ENCODE measurements around the gene PCDHA9. TPM values are rescaled to one million over a fixed set of nuclear protein-coding genes. Genes with fewer than 3 reads are reported as not detected.

Gene PCDHA9
- total RNA-seq, 4 donors from 2014 or later, result 0.44 to 0.79 (median 0.56) TPM; not detected in 1

DNA sequence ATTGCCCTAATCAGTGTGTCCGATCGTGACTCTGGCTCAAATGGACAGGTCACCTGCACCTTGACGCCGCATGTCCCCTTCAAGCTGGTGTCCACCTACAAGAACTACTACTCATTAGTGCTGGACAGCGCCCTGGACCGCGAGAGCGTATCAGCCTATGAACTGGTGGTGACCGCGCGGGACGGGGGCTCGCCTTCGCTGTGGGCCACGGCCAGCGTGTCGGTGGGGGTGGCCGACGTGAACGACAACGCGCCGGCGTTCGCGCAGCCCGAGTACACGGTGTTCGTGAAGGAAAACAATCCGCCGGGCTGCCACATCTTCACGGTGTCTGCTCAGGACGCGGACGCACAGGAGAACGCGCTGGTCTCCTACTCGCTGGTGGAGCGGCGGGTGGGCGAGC is 35.2 kb downstream of the PCDHA9 start:
- TF ChIP-seq, protein P1, sequence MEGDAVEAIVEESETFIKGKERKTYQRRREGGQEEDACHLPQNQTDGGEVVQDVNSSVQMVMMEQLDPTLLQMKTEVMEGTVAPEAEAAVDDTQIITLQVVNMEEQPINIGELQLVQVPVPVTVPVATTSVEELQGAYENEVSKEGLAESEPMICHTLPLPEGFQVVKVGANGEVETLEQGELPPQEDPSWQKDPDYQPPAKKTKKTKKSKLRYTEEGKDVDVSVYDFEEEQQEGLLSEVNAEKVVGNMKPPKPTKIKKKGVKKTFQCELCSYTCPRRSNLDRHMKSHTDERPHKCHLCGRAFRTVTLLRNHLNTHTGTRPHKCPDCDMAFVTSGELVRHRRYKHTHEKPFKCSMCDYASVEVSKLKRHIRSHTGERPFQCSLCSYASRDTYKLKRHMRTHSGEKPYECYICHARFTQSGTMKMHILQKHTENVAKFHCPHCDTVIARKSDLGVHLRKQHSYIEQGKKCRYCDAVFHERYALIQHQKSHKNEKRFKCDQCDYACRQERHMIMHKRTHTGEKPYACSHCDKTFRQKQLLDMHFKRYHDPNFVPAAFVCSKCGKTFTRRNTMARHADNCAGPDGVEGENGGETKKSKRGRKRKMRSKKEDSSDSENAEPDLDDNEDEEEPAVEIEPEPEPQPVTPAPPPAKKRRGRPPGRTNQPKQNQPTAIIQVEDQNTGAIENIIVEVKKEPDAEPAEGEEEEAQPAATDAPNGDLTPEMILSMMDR (IDR thresholded peaks at IDR 0.05), result no peak
- DNase-seq (ENCODE audit: low spot score), result no peak

DNA sequence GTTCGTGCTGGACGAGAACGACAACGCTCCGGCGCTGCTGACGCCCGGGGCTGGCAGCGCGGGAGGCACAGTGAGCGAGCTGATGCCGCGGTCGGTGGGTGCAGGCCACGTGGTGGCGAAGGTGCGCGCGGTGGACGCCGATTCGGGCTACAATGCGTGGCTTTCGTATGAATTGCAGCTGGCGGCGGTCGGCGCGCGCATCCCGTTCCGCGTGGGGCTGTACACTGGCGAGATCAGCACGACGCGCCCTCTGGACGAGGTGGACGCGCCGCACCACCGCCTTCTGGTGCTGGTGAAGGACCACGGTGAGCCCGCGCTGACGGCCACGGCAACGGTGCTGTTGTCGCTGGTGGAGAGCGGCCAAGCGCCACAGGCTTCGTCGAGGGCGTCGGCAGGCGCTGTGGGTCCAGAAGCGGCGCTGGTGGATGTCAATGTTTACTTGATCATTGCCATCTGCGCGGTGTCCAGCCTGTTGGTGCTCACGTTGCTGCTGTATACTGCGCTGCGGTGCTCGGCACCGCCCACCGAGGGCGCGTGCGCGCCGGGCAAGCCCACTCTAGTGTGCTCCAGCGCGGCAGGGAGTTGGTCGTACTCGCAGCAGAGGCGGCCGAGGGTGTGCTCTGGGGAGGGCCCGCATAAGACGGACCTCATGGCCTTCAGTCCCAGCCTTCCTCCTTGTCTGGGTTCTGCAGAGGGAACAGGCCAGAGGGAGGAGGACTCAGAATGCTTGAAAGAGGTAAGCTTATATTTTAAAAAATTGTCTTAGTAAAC is 35.9 kb downstream of the PCDHA9 start:
- DNase-seq (ENCODE audit: low spot score) (no peak), ATAC-seq (ENCODE audit: low FRiP score) (no peak)
- TF ChIP-seq, protein P1 (IDR thresholded peaks at IDR 0.05), result no peak

More for the DNA sequence above, 35.2 kb downstream of the PCDHA9 start:
- ATAC-seq (ENCODE audit: low FRiP score), result no peak

Other genes with a start within 250 kb of the PCDHA9 start
- 100 to 1,000 TPM; 129 to 173 (median 158) TPM for gene CD14, start 215.2 kb upstream of the PCDHA9 start, total RNA-seq
- 10 to 100 TPM; 18.7 to 96.9 (median 29.8) TPM for gene TMCO6, start 208.9 kb upstream of the PCDHA9 start, total RNA-seq
- gene NDUFA2, start 200.8 kb upstream of the PCDHA9 start, total RNA-seq, result 10 to 100 TPM; 39.3 to 79.3 (median 62.2) TPM
- 100 to 1,000 TPM in 2 of 4 donors, 10 to 100 TPM in 2; 76.0 to 129 (median 105) TPM for gene IK, start 200.6 kb upstream of the PCDHA9 start, total RNA-seq
- 10 to 100 TPM; 21.2 to 29.9 (median 25.2) TPM for gene WDR55, start 183.5 kb upstream of the PCDHA9 start, total RNA-seq
- gene DND1, start 174.8 kb upstream of the PCDHA9 start, total RNA-seq, result 1 to 10 TPM in 2 of 4 donors, under 1 TPM in 2; 0.84 to 2.5 (median 1.3) TPM
- gene HARS1, start 157.0 kb upstream of the PCDHA9 start, total RNA-seq, result 10 to 100 TPM; 49.6 to 76.6 (median 58.8) TPM
- 10 to 100 TPM; 11.9 to 30.9 (median 20.6) TPM for gene HARS2, start 156.9 kb upstream of the PCDHA9 start, total RNA-seq
- 10 to 100 TPM; 38.3 to 49.6 (median 47.0) TPM for gene ZMAT2, start 147.9 kb upstream of the PCDHA9 start, total RNA-seq
- not detected for gene PCDHA1, start 62.2 kb upstream of the PCDHA9 start, total RNA-seq
- under 1 TPM in 3 of 4 donors, not detected in 1; 0.12 to 0.93 (median 0.47) TPM for gene PCDHA2, start 53.5 kb upstream of the PCDHA9 start, total RNA-seq
- 1 to 10 TPM in 1 of 4 donors, under 1 TPM in 3; 0.25 to 3.1 (median 0.56) TPM for gene PCDHA3, start 47.3 kb upstream of the PCDHA9 start, total RNA-seq
- gene PCDHA4, start 41.3 kb upstream of the PCDHA9 start, total RNA-seq, result 1 to 10 TPM in 3 of 4 donors, under 1 TPM in 1; 0.60 to 1.5 (median 1.1) TPM
- under 1 TPM in 3 of 4 donors, not detected in 1; 0.31 to 0.47 (median 0.46) TPM for gene PCDHA5, start 26.8 kb upstream of the PCDHA9 start, total RNA-seq
- 1 to 10 TPM in 2 of 4 donors, under 1 TPM in 2; 0.12 to 1.5 (median 0.99) TPM for gene PCDHA6, start 20.4 kb upstream of the PCDHA9 start, total RNA-seq
- gene PCDHA7, start 14.1 kb upstream of the PCDHA9 start, total RNA-seq, result 1 to 10 TPM in 2 of 4 donors, under 1 TPM in 2; 0.12 to 1.4 (median 0.86) TPM
- under 1 TPM; 0.13 to 0.79 (median 0.35) TPM for gene PCDHA8, start 7.2 kb upstream of the PCDHA9 start, total RNA-seq
- 1 to 10 TPM in 2 of 4 donors, under 1 TPM in 2; 0.48 to 2.5 (median 1.5) TPM for gene PCDHA10, start 7.5 kb downstream of the PCDHA9 start, total RNA-seq
- 1 to 10 TPM in 1 of 4 donors, under 1 TPM in 3; 0.16 to 1.2 (median 0.49) TPM for gene PCDHA11, start 20.6 kb downstream of the PCDHA9 start, total RNA-seq
- 1 to 10 TPM in 2 of 4 donors, under 1 TPM in 2; 0.69 to 4.9 (median 1.1) TPM for gene PCDHA12, start 26.9 kb downstream of the PCDHA9 start, total RNA-seq
- 1 to 10 TPM in 3 of 4 donors, under 1 TPM in 1; 0.96 to 1.4 (median 1.2) TPM for gene PCDHA13, start 33.7 kb downstream of the PCDHA9 start, total RNA-seq
- 1 to 10 TPM in 2 of 4 donors, under 1 TPM in 2; 0.47 to 2.1 (median 0.87) TPM for gene PCDHAC1, start 77.9 kb downstream of the PCDHA9 start, total RNA-seq
- gene PCDHAC2, start 118.1 kb downstream of the PCDHA9 start, total RNA-seq, result 10 to 100 TPM in 1 of 4 donors, 1 to 10 TPM in 3; 3.1 to 10.0 (median 3.8) TPM
- under 1 TPM in 2 of 4 donors, not detected in 2; under 0.01 to 0.09 TPM for gene PCDHB1, start 203.0 kb downstream of the PCDHA9 start, total RNA-seq
- 1 to 10 TPM; 2.2 to 4.9 (median 2.8) TPM for gene PCDHB2, start 246.2 kb downstream of the PCDHA9 start, total RNA-seq

All from omental fat pad (tissue), 4 donors.